Measurements from ENCODE around the gene HOXA4.

Gene HOXA4

GRCh38 chr7:27133409-27134231 is 3.1 kb upstream of the HOXA4 start:
- POLR2A ChIA-PET, result no interaction called here
- TF ChIP-seq CTCF (IDR thresholded peaks at IDR 0.05; ENCODE audit: control extremely low read depth, extremely low read depth, low read depth, missing control alignments), result no peak
- DNase-seq (ENCODE audit: extremely low spot score), result no peak
- CTCF ChIA-PET, result no interaction called here

GRCh38 chr7:27132978-27133377 is 2.4 kb upstream of the HOXA4 start:
- ChIA-PET POLR2A (no interaction called here), CTCF (interaction anchor here (1.0 kb wide), 1 partner anchor 28 kb away, joined by 3 read pairs; no protein-coding TSS in a partner anchor)
- TF ChIP-seq CTCF (IDR thresholded peaks at IDR 0.05; ENCODE audit: control extremely low read depth, extremely low read depth, low read depth, missing control alignments), result no peak
- no peak for DNase-seq (ENCODE audit: extremely low spot score)

- no peak for DNase-seq (ENCODE audit: extremely low spot score)
- POLR2A ChIA-PET, result no interaction called here
- TF ChIP-seq CTCF (IDR thresholded peaks at IDR 0.05; ENCODE audit: control extremely low read depth, extremely low read depth, low read depth, missing control alignments), result no peak
- CTCF ChIA-PET, result interaction anchor here (1.0 kb wide), 1 partner anchor 29 kb away, joined by 3 read pairs; no protein-coding TSS in a partner anchor
Measured at GRCh38 chr7:27132214-27132613, 1.7 kb upstream of the HOXA4 start.

- TF ChIP-seq CTCF (IDR thresholded peaks at IDR 0.05; ENCODE audit: control extremely low read depth, extremely low read depth, low read depth, missing control alignments), result no peak
- DNase-seq (ENCODE audit: extremely low spot score), result no peak
- ChIA-PET POLR2A (no interaction called here), CTCF (interaction anchor here (0.9 to 2.0 kb wide), 6 partner anchors 19 to 46 kb away, joined by 3 to 6 read pairs (median 4); no protein-coding TSS in a partner anchor)
Measured at GRCh38 chr7:27131390-27131819, 848 bp upstream of the HOXA4 start.

- ChIA-PET POLR2A (no interaction called here), CTCF (interaction anchor here (1.0 to 2.0 kb wide), 3 partner anchors 20 to 33 kb away, joined by 3 to 6 read pairs (median 4); no protein-coding TSS in a partner anchor)
- DNase-seq (ENCODE audit: extremely low spot score), result no peak
- TF ChIP-seq CTCF (IDR thresholded peaks at IDR 0.05; ENCODE audit: control extremely low read depth, extremely low read depth, low read depth, missing control alignments), result no peak
Measured at GRCh38 chr7:27129729-27130539, 623 bp downstream of the HOXA4 start.
